Left lung (tissue), 10 donors: Measurements from ENCODE around the gene KDR. TPM values are rescaled to one million over a fixed set of nuclear protein-coding genes. Genes with fewer than 3 reads are reported as not detected.

ENCODE experiments used
- ATAC-seq: fragments of 200-7000 bp; cut with Tn5 transposase; one replicate; pipeline ENCODE4 v1.9.1; 2020; ENCODE audit warnings: moderate library complexity
- DNase-seq, 4 donors: peaks; one replicate each; pipeline ENCODE4 v3.0.0-alpha.2; 2013 to 2020
- H3K27ac ChIP-seq, 2 donors: fragments of 200-600 bp; sonication (generic) in 1 of 2; one replicate each; pipeline versions ENCODE4 v1.5.0 to v1.8.0; 2020 to 2021
- H3K27me3 ChIP-seq, 2 donors: fragments of 200-600 bp; sonication (generic) in 1 of 2; one replicate each; pipeline versions ENCODE4 v1.5.0 to v1.8.0; 2020 to 2021
- H3K36me3 ChIP-seq, 2 donors: fragments of 200-600 bp; sonication (generic) in 1 of 2; one replicate each; pipeline versions ENCODE4 v1.5.0 to v1.8.0; 2020 to 2021
- H3K4me1 ChIP-seq, 2 donors: fragments of 200-600 bp; one replicate each; pipeline ENCODE4 v1.8.0; 2021
- H3K4me3 ChIP-seq, 2 donors: fragments of 200-600 bp; sonication (generic) in 1 of 2; one replicate each; pipeline versions ENCODE4 v1.5.0 to v1.8.0; 2020 to 2021; ENCODE audit warnings: mild to moderate bottlenecking in 1 of 2
- H3K9me3 ChIP-seq, 2 donors: fragments of 200-600 bp; sonication (generic) in 1 of 2; one replicate each; pipeline versions ENCODE4 v1.5.0 to v1.8.0; 2020 to 2021
- CTCF ChIP-seq, 2 donors: fragments of 200-600 bp; sonication (generic) in 1 of 2; IDR thresholded peaks; one replicate each; pipeline versions ENCODE4 v1.5.0 to v1.8.0; 2021; ENCODE audit warnings: antibody characterized with exemption in 2 of 2
- intact Hi-C, 2 donors: fragments of 100-400 bp; cut with DNase I; formaldehyde crosslinking; loops; one replicate each; pipeline versions ENCODE4 v1.11.2 to v1.14.2; 2022
- polyA plus RNA-seq, 6 donors: library from polyadenylated mRNA; unstranded; fragments of 120-200 nt; gene quantifications; one replicate each; pipeline ENCODE4 v1.2.1, GENCODE V29; 2013; ENCODE audit not compliant: insufficient read length in 6 of 6
- total RNA-seq, 2 donors: library from RNA; stranded (reverse); fragmentation: NEBNext Ultra II Directional; extraction: Animal tissue kit (Norgen Biotek cat#: 25700); gene quantifications; one replicate each; pipeline ENCODE4 v1.2.1, GENCODE V29; 2021
- donor health status: DM: no; HTN: yes; CAD: no.
- donor health status: DM: no; HTN: no; CAD: no.

The KDR gene
- total and polyA plus RNA-seq, 8 donors: 27.1 to 124 (median 104) TPM

- no peak overlapping the region for H3K27ac ChIP-seq
- no peak overlapping the region for H3K4me3 ChIP-seq
- ATAC-seq: no peak
- DNase-seq: no peak
- no peaks in the 10 kb centered on the region for H3K9me3 ChIP-seq
- no peaks in the 10 kb centered on the region for H3K27me3 ChIP-seq
- peaks cover 0 to 3% of the 10 kb centered on the region in 2 donors for H3K4me1 ChIP-seq
- TF ChIP-seq CTCF (IDR thresholded peaks at IDR 0.05): no peak
- H3K36me3 ChIP-seq: peaks cover 0 to 4% of the 10 kb centered on the region in 2 donors
- intact Hi-C loops: no loop called here
Observed at GRCh38 chr4:55096045-55096444, 29.4 kb downstream of the KDR start.

GRCh38 chr4:55092504-55092903 is 32.9 kb downstream of the KDR start:
- intact Hi-C loops: no loop called here
- H3K36me3 ChIP-seq: peaks cover 0 to 4% of the 10 kb centered on the region in 2 donors
- DNase-seq (no peak), ATAC-seq (no peak)
- no peaks in the 10 kb centered on the region for H3K9me3 ChIP-seq
- H3K4me3 ChIP-seq: no peak overlapping the region
- H3K27ac ChIP-seq: no peak overlapping the region
- peaks cover 0 to 3% of the 10 kb centered on the region in 2 donors for H3K4me1 ChIP-seq
- no peaks in the 10 kb centered on the region for H3K27me3 ChIP-seq
- TF ChIP-seq CTCF (IDR thresholded peaks at IDR 0.05): no peak

GRCh38 chr4:55089916-55090315 is 35.5 kb downstream of the KDR start:
- Histone ChIP-seq H3K27me3 (no peaks in the 10 kb centered on the region), H3K36me3 (no peaks in the 10 kb centered on the region), H3K27ac (no peak overlapping the region), H3K4me1 (peaks cover 0 to 3% of the 10 kb centered on the region in 2 donors), H3K9me3 (no peaks in the 10 kb centered on the region), H3K4me3 (no peak overlapping the region)
- no peak for ATAC-seq
- intact Hi-C loops: no loop called here
- no peak for TF ChIP-seq CTCF (IDR thresholded peaks at IDR 0.05)
- DNase-seq: no peak

GRCh38 chr4:55087913-55088260 is 37.5 kb downstream of the KDR start:
- H3K4me1 ChIP-seq: peaks cover 0 to 3% of the 10 kb centered on the region in 2 donors
- DNase-seq: no peak
- H3K27me3 ChIP-seq: no peaks in the 10 kb centered on the region
- H3K27ac ChIP-seq: no peak overlapping the region
- no peaks in the 10 kb centered on the region for H3K36me3 ChIP-seq
- TF ChIP-seq CTCF (IDR thresholded peaks at IDR 0.05): no peak
- no peak for ATAC-seq
- intact Hi-C loops: no loop called here
- no peaks in the 10 kb centered on the region for H3K9me3 ChIP-seq
- no peak overlapping the region for H3K4me3 ChIP-seq

GRCh38 chr4:55087009-55087912 is 38.1 kb downstream of the KDR start:
- no peak overlapping the region for H3K27ac ChIP-seq
- DNase-seq: peak in 1 of 4 donors; percentile 60
- intact Hi-C loops: no loop called here

More at GRCh38 chr4:55087009-55087912, 38.1 kb downstream of the KDR start:
- no peak for TF ChIP-seq CTCF (IDR thresholded peaks at IDR 0.05)
- Histone ChIP-seq H3K9me3 (no peaks in the 10 kb centered on the region), H3K4me1 (no peaks in the 10 kb centered on the region), H3K36me3 (no peaks in the 10 kb centered on the region), H3K27me3 (no peaks in the 10 kb centered on the region), H3K4me3 (no peak overlapping the region)
- no peak for ATAC-seq
